HG03025 (cell line): ENCODE measurements around the gene KRTAP4-3.
"Not testable (repeated sequence)": the region's sequence is repeated elsewhere in the genome, so short reads cannot be mapped to it uniquely, and the experiment has no call there.

ENCODE experiments used
- ATAC-seq: cut with Tn5 transposase; IDR thresholded peaks from one replicate; pipeline ENCODE4 v1.9.1; 2021; ENCODE audit warnings: mild to moderate bottlenecking, moderate library complexity; ENCODE audit not compliant: unreplicated experiment, low FRiP score

KRTAP4-3 gene

DNA sequence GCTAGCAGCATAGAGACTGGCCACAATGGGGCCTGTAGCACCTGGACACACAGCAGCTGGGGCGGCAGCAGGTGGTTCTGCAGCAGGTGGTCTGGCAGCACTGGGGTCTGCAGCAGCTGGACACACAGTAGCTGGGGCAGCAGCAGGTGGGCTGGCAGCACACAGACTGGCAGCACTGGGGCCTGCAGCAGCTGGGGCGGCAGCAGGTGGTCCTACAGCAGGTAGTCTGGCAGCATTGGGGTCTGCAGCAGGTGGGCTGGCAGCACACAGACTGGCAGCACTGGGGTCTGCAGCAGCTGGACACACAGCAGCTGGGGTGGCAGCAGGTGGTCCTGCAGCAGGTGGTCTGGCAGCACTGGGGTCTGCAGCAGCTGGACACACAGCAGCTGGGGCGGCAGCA lies 7.8 kb downstream of the KRTAP4-3 start:
- ATAC-seq = not testable (repeated sequence)

DNA sequence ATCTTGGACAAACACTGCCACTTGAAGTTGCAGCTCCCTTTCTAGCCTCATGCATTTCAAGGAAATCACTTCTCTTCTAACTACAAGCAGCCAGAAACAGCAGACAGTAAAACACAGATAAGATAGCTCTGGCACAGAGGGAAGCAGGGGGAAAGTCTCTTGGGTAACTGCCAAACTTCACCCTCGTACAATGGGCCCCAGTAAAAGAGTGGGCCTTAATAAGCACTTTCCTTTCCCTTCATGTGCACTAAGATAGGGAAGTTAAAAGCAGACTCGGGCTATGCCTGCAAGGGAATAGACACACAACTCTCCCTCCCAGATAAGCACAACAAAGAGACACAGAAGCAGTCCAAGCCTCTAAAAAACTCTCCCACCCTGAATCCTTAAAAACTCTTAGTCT lies 14.2 kb downstream of the KRTAP4-3 start:
- no peak for ATAC-seq

DNA sequence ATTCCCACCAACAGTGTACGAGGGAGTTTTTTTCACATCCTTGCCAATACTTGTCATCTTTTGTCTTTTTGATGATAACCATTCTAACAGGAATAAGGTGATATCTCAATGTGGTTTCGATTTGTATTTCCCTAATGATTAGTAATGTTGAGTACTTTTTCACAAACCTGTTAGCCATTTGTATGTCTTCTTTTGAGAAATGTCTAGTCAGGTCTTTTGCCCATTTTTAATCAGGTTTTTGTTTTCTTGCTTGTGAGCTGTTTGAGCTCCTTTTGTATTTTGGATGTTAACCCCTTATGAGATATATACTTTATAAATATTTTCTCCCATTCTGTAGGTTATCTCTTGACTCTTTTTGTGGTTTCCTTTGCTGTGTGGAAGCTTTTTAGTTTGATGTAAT lies 16.5 kb downstream of the KRTAP4-3 start:
- ATAC-seq = no peak

DNA sequence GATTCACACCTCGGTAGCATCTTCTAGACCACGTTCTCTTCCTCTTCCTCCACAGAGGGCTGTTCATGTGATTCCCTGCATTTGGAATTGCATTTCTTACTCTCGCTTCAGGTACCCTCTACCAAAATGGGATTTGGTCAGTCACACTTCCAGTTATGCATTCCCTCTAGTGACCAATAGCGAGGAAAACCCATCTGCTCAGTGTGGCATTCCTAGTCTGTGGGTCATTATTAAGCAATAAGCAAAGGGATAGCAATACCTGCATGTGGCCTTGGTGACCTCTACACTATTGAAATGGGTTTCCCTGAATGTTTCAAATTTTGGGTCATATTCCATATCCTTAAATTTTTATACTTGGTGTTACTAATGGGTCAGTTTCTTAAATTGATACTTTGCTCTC lies 18.0 kb downstream of the KRTAP4-3 start:
- no peak for ATAC-seq

- ATAC-seq = no peak
Measured at GRCh38 chr17:41149652-41149985, 18.4 kb downstream of the KRTAP4-3 start, which contains the start of gene KRTAP4-5. TSS of gene KRTAP4-5 (minus strand) at chr17:41149825. CDS start at chr17:41149767, 58 bp downstream.

DNA sequence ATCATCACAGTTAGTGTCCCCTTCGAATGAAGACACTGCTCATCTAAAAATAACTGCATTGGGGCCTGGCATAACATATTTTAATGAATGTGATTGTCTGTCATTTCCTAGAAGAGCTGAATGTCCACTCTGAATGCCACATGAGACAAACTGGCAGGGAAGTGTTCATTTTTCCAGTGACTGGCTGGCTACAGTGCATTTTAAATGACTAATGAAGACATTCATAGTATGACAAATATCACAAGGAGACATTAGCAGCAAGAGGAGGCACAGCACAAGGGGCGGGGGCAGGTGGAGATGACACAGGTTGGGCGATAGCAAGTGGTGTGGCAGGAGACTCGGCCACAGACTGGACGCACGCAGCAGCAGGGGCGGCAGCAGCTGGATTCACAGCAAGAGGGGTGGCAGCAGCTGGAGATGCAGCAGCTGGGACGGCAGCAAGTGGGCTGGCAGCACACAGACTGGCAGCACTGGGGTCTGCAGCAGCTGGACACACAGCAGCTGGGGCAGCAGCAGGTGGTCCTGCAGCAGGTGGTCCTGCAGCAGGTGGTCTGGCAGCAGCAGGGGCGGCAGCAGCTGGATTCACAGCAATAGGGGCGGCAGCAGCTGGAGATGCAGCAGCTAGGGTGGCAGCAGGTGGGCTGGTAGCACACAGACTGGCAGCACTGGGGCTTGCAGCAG lies 18.9 kb downstream of the KRTAP4-3 start:
- not testable (repeated sequence) for ATAC-seq

DNA sequence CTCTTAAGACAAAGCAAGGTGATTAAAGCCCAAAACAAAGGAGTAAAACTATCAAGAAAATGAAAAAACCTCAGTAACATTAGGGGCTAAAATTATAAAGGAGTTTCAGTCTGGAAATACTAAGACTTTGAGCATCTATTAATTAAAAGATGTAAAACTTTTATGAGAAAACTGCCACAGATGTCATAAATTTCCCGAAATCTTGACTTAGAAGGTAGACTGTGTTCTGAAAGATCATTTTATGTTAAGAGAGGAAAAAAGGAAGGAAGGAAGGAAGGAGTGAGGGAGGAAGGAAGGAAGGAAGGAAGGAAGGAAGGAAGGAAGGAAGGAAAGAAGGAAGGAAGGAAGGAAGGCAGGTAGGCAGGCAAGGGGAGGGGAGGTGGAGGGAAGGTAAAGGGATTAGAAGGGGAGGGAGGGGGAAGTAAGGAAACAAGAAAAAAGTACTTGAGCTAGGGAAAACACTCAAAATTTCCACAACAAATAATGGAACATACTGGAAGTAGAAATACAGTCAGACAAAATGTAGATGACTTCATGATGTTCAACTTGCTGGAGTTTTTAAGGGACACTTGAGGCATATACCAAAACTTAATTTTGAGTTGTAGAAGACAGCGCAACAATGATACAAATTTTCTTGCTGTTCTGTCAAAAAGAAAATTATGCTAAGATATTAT lies 20.4 kb downstream of the KRTAP4-3 start:
- no peak for ATAC-seq

DNA sequence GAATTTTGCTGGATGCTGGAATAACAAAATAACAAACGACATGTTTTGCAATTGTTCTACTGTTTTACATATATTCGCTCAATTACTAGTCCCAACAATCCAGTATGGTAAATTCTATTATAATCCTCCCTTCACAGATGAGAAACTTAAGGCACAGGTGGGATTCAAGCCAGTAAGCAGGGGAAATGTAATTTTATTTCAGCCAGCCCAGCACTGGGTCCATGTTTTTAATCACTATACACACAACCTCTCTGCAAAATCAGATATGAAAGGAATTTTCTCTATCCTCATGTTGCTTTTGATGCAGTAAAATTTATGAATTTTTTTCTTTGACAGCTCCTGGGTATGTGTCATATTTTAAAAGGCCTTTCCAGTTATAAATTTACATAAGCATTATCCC lies 22.8 kb downstream of the KRTAP4-3 start:
- ATAC-seq = no peak

- ATAC-seq = no peak
Measured at GRCh38 chr17:41144846-41145245, 23.2 kb downstream of the KRTAP4-3 start.

DNA sequence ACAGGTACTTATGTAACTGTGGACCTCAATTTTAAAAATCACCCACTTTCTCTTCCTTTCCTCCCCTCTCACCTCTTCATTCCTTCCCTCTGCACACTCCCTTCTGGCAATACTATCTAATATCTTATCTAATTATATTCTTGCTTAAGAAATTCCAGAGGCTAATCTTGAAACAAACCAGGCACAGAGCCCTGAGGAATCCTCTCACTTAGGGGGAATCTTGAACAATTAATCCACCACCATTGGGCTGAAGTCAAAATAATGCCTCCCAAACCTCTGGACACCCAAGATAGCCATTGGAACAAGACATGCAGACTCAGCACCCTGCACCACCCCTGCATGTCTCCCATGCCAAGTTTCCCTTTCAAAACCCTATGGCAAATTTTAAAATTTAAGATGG lies 26.7 kb downstream of the KRTAP4-3 start:
- no peak for ATAC-seq

GRCh38 chr17:41140360-41141131 lies 27.5 kb downstream of the KRTAP4-3 start, which contains the start of gene KRTAP4-6:
TSS of gene KRTAP4-6 (minus strand) at chr17:41140544. CDS start at chr17:41140487, 57 bp downstream.
- no peak for ATAC-seq

- ATAC-seq = not testable (repeated sequence)
Measured at GRCh38 chr17:41139865-41140264, 28.2 kb downstream of the KRTAP4-3 start.

- no peak for ATAC-seq
Measured at GRCh38 chr17:41133880-41134735, 33.9 kb downstream of the KRTAP4-3 start.

DNA sequence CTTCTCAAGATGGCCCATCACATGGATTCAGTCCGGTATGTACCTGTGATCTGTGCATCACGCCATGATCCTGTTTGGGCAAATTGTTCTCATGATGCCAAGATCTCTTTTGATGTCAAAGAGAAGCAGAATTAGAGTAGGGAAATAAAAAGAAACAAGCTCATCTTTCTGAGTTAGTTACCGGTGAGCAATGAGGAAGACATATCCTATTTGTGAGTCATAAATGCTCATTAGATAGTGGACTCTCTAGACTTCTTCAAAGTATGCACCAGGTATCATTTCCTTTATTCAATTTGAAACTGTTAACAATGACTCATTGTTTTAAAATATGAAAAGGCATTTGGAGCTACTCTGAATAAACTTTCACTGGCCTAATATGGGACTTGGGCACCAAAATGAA lies 36.0 kb downstream of the KRTAP4-3 start:
- no peak for ATAC-seq

GRCh38 chr17:41127371-41127770 lies 40.6 kb downstream of the KRTAP4-3 start:
- no peak for ATAC-seq

- no peak for ATAC-seq
Measured at GRCh38 chr17:41126412-41126811, 41.6 kb downstream of the KRTAP4-3 start.

GRCh38 chr17:41125064-41125463 lies 43.0 kb downstream of the KRTAP4-3 start:
- ATAC-seq = no peak

DNA sequence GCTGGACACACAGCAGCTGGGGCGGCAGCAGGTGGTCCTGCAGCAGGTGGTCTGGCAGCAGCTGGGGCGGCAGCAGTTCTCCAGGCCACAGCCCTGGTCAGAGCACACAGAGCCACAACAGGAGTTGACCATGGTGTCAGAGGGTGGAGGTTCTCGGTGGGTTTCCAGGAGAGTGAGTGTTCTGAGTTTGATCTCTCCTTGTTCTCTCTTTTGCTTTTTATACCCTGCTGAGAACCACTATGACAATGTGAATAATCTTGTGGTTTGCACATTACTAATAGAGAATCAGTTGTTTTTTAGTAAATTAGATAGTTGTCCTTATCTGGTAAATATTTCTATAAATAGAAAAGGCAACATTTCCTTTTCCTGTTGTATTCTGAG lies 44.0 kb downstream of the KRTAP4-3 start, which contains the start of gene KRTAP4-12:
KRTAP4-12 (minus strand) TSS at position 192 of the 381 bp plus-strand sequence; CDS start at position 132, 60 bp downstream.
- not testable (repeated sequence) for ATAC-seq

- ATAC-seq = not testable (repeated sequence)
Measured at GRCh38 chr17:41123292-41123990, 44.6 kb downstream of the KRTAP4-3 start.

GRCh38 chr17:41121742-41122141 lies 46.3 kb downstream of the KRTAP4-3 start:
- no peak for ATAC-seq
